Gastrocnemius medialis (tissue), 4 donors: ENCODE measurements around the gene LPO.

Experiments used
- CTCF ChIP-seq, 5 experiments: fragments of 450-650 bp in 3 of 5; fragments of 200-600 bp in 2 of 5; sonication (generic) in 2 of 5; IDR thresholded peaks in 4 of 5; conservative IDR thresholded peaks in 1 of 5; 1 replicate in 4 of 5; 2 replicates in 1 of 5; pipeline ENCODE4 v1.5.1; 2016 to 2019; ENCODE audit warnings: antibody characterized with exemption in 5 of 5, mild to moderate bottlenecking in 3 of 5, moderate library complexity in 3 of 5
- POLR2A ChIP-seq, 2 donors: fragments of 450-650 bp; IDR thresholded peaks; one replicate each; pipeline ENCODE4 v1.6.1; 2017; ENCODE audit warnings: antibody characterized with exemption in 2 of 2, mild to moderate bottlenecking in 2 of 2, moderate library complexity in 2 of 2

DNA sequence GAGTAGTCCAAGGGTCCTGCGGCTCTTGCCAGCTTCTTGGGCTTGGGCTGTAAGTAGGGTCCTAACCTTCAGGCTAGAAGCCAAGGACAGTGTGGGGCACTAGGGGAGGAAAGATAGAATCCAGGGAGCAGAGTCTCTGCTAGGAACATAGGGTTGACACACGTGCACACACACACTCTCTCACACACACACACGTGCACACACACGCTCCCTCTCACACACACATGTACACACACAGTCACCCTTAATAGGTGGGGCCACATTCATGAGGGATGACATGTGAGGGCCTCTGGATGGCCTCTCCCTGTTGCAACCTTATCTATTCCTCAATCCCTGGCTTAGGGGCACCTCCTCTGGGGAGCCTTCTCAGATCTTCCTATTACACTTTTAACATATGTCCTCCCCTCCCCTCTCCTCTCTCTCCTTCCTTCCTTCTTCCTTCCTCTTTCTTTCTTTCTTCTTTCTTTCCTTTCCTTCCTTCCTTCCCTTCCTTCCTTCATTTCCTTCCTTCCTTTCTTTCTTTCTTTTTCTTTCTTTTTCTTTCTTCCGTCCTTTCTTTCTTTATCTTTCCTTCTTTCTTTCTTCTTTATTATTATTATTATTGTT, 42.8 kb upstream of the LPO start:
- TF ChIP-seq CTCF (IDR thresholded peaks at IDR 0.05 in 4 of 5, conservative IDR thresholded peaks at IDR 0.05 in 1 of 5) (no peak), POLR2A (IDR thresholded peaks at IDR 0.05) (no peak)
